Esophagus squamous epithelium (tissue), 5 donors: Measurements from ENCODE around the gene RAPGEF3. TPM values are rescaled to one million over a fixed set of nuclear protein-coding genes. Genes with fewer than 3 reads are reported as not detected.
A peak's percentile ranks its signal among the peaks of the same experiment; 100 is the strongest.

Source experiments
- DNase-seq: peaks from one replicate; lab custom pipeline; 2025; lab: John Stamatoyannopoulos, UW
- H3K27ac ChIP-seq, 4 donors: fragments of 200-600 bp; sonication (generic); one replicate each; pipeline ENCODE4 v1.5.1; 2016 to 2019; ENCODE audit warnings: mild to moderate bottlenecking in 1 of 4
- H3K27me3 ChIP-seq, 4 donors: fragments of 200-600 bp; sonication (generic); 1 replicate in 3 of 4; 2 replicates in 1 of 4; pipeline versions ENCODE4 v1.5.1 to v1.6.0; 2017 to 2021; ENCODE audit warnings: antibody characterized with exemption in 1 of 4
- H3K36me3 ChIP-seq, 3 donors: fragments of 200-600 bp; sonication (generic); one replicate each; pipeline ENCODE4 v1.5.1; 2016 to 2019
- H3K4me1 ChIP-seq, 3 donors: fragments of 200-600 bp; sonication (generic); one replicate each; pipeline ENCODE4 v1.5.1; 2017 to 2019
- H3K4me3 ChIP-seq, 4 donors: fragments of 200-600 bp; sonication (generic); 1 replicate in 3 of 4; 2 replicates in 1 of 4; pipeline ENCODE4 v1.5.1; 2016 to 2019; ENCODE audit warnings: mild to moderate bottlenecking in 2 of 4, moderate library complexity in 1 of 4
- H3K9me3 ChIP-seq, 3 donors: fragments of 200-600 bp; sonication (generic); one replicate each; pipeline ENCODE4 v1.5.1; 2016 to 2019
- POLR2A ChIP-seq, 4 donors: fragments of 450-650 bp; IDR thresholded peaks; one replicate each; pipeline ENCODE4 v1.6.1; 2017; ENCODE audit warnings: antibody characterized with exemption in 4 of 4, mild to moderate bottlenecking in 4 of 4, moderate library complexity in 3 of 4
- WGBS, 2 donors: methylation state at CpG; one replicate each; pipeline ENCODE4 v1.1.5; 2018; 5-methylcytosine and 5-hydroxymethylcytosine counted together
- intact Hi-C: fragments of 100-400 bp; cut with DNase I; formaldehyde crosslinking; loops from one replicate; pipeline ENCODE4 v1.15.0; 2022
- total RNA-seq, 4 donors: library from RNA; depleted of rRNA; stranded (reverse); fragments of >200 nt; gene quantifications; one replicate each; pipeline ENCODE4 v1.1.0, GENCODE V29; 2016
- TF ChIP-seq, protein P1 (sequence below), 6 experiments: fragments of 450-650 bp in 4 of 6; fragments of 200-600 bp in 2 of 6; sonication (generic) in 2 of 6; IDR thresholded peaks; one replicate each; pipeline ENCODE4 v1.5.1; 2016 to 2019; ENCODE audit warnings: antibody characterized with exemption in 6 of 6, mild to moderate bottlenecking in 4 of 6, moderate library complexity in 4 of 6
- donor health status: DM: yes; HTN: yes; CAD: no.

The RAPGEF3 gene
- total RNA-seq, 4 donors from 2014 or later = 12.9 to 39.3 (median 22.5) TPM

DNA sequence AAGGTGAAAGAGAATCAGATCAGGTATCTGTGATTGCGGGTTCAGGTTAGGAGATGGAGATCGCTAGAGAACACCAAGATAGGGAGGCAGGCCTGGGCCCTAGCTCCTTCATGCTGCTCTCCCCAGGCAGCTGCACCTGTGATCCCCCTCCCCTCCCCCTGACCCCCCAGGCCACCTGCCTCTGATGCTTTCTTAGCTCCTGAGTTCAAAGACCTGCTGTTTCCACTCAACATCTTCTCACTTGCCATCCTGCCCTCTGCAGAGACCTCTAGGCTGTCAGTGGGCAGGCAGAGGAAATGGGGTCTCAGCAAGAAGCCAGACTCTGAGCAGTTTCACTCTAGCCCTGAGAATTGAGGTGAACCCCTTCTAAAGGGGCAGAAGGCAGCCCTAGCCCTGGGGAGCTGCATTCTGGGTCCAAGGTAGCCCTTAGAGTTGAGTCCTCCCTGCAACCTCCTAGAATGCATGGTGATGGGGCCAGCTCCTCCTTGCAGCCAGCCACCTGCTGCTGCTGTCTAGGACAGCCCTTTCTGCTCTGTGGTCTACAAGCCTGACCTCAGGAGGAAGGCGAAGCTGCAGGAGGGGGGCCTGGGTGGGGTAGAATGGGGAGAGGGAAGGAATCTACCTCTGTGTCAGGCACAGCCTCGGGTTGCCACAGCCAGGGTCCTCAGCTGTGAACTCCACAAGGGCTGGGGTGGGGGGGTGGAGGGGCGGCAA lies 8.0 kb upstream of the RAPGEF3 start:
- Histone ChIP-seq H3K4me3 (no peak overlapping the region), H3K36me3 (no peaks in the 10 kb centered on the region), H3K27ac (no peak overlapping the region), H3K9me3 (no peaks in the 10 kb centered on the region), H3K27me3 (no peaks in the 10 kb centered on the region), H3K4me1 (peaks cover 19 to 84% (median 38%) of the 10 kb centered on the region in 3 donors)
- intact Hi-C loops = no loop called here
- no peak for DNase-seq
- TF ChIP-seq POLR2A (IDR thresholded peaks at IDR 0.05) = no peak
- TF ChIP-seq, protein P1, sequence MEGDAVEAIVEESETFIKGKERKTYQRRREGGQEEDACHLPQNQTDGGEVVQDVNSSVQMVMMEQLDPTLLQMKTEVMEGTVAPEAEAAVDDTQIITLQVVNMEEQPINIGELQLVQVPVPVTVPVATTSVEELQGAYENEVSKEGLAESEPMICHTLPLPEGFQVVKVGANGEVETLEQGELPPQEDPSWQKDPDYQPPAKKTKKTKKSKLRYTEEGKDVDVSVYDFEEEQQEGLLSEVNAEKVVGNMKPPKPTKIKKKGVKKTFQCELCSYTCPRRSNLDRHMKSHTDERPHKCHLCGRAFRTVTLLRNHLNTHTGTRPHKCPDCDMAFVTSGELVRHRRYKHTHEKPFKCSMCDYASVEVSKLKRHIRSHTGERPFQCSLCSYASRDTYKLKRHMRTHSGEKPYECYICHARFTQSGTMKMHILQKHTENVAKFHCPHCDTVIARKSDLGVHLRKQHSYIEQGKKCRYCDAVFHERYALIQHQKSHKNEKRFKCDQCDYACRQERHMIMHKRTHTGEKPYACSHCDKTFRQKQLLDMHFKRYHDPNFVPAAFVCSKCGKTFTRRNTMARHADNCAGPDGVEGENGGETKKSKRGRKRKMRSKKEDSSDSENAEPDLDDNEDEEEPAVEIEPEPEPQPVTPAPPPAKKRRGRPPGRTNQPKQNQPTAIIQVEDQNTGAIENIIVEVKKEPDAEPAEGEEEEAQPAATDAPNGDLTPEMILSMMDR (IDR thresholded peaks at IDR 0.05) = no peak
- 70 to 80% methylated on average over 1 to 3 of the region's 5 CpGs for WGBS, 2 donors

DNA sequence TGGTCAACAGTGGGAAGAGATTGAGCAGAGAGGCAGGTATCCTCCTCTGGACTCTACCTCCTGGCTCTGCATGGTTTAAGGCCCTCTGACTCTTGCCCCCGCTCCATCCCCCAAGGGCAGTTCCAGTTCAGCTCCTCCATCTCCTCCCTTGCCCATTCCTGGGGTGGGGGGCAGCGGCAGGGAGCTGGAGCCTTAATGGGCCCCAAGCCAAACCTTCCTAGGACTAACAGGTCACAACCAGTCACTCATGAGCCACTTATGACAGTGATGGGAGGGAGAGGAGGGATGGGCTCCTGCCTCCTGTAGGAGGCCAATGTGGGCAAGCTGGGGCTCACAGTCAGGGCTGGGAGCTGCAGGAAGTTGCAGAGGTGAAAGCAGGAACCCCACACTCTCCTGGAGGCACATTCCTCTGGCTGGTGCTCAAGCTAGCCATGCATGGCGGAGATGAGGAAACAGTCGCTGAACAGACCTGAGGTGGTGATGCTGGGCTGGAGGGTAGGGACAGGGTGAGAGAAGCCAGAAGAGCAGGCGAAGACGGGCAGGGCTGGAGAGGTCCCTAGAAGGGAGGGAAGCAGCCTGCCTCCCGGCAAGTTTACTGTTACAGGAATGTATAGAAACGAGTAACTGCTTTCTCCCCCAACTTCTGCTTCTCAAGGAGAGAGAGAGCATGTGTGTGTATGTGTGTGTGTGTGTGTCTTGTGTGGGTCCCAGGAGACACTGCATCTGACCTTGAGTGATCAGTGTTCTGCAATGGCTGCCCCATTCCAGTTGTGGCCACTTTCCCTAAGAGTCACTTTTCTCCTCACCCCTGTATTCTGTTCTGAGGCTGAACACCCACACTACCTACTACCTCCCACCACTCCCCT lies 5.0 kb upstream of the RAPGEF3 start:
- Histone ChIP-seq H3K4me1 (peaks cover 29 to 76% (median 39%) of the 10 kb centered on the region in 3 donors), H3K27me3 (no peaks in the 10 kb centered on the region), H3K4me3 (no peak overlapping the region), H3K9me3 (no peaks in the 10 kb centered on the region), H3K27ac (peak overlapping the region; percentile 28 to 61 (median 54)), H3K36me3 (no peaks in the 10 kb centered on the region)
- no peak for TF ChIP-seq POLR2A (IDR thresholded peaks at IDR 0.05)
- TF ChIP-seq, protein P1 (IDR thresholded peaks at IDR 0.05) = peak in 1 of 6 experiments; percentile 8
- no peak for DNase-seq
- WGBS, 2 donors = 47% methylated on average over 6 of the region's 8 CpGs
- intact Hi-C loops = no loop called here

DNA sequence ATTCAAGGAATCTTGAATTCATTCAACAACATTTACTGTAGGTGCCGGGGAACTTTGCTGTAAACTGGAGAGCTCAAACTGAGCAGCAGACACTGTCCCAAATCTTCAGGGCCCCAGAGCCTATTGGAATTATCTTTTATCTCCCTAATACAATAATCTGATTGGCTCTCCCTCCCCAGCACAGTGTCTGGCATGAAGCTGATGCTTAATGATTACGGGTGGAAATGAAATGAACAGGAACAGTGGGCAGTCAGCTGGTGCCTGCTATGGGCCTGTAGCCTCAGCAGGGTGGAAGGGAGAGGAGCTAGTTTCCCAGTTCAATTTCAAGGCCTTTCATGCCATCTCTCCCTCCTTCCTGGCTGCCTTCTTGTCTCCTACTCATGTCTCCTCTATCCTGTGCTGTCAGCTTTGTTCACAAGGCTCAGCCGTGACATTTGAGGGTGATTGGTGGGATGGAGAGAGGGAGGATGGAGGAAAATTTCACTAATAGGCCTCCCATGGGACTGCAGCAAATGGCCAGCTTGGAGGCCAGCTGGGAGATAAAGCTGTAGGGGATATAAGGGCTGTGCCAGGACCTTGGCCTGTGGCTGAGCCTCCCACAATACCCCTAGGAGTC lies 4.3 kb upstream of the RAPGEF3 start:
- Histone ChIP-seq H3K36me3 (no peaks in the 10 kb centered on the region), H3K4me1 (peaks cover 31 to 76% (median 42%) of the 10 kb centered on the region in 3 donors), H3K27ac (peak overlapping the region; percentile 28 to 61 (median 54)), H3K4me3 (no peak overlapping the region), H3K27me3 (no peaks in the 10 kb centered on the region), H3K9me3 (no peaks in the 10 kb centered on the region)
- DNase-seq = no peak
- TF ChIP-seq, protein P1 (IDR thresholded peaks at IDR 0.05) = no peak
- TF ChIP-seq POLR2A (IDR thresholded peaks at IDR 0.05) = no peak
- intact Hi-C loops = no loop called here
- 50 to 53% methylated on average over 2 to 3 of the region's 3 CpGs for WGBS, 2 donors

DNA sequence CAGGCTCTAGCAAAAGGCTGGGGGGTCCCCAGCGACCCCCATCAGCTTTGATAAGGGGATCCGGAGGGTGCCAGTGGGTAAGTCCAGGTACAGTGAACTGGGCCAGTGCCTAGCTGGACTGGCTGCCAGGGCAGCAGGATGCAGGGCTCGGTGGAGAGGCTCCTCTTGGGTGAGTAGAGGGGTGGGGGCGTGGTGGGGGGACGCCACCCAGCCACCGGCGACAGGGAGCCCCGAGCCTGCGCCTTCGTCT lies 171 bp downstream of the RAPGEF3 start:
- H3K27ac ChIP-seq = peak overlapping the region; percentile 90 to 93 (median 91)
- no peak for DNase-seq
- H3K27me3 ChIP-seq = no peaks in the 10 kb centered on the region
- peak overlapping the region; percentile 54 to 77 (median 72) for H3K4me3 ChIP-seq
- TF ChIP-seq POLR2A (IDR thresholded peaks at IDR 0.05) = peak in 1 of 4 donors; percentile 7
- TF ChIP-seq, protein P1 (IDR thresholded peaks at IDR 0.05) = no peak
- 0% methylated on average over 2 of the region's 10 CpGs; no CpG with 5 or more reads in 1 of the 2 donors for WGBS, 2 donors
- H3K4me1 ChIP-seq = peaks cover 48 to 77% (median 59%) of the 10 kb centered on the region in 3 donors
- no peaks in the 10 kb centered on the region for H3K36me3 ChIP-seq
- intact Hi-C loops = no loop called here
- H3K9me3 ChIP-seq = no peaks in the 10 kb centered on the region
